ENCODE data around the gene SATB1. TPM values are rescaled to one million over a fixed set of nuclear protein-coding genes. Genes with fewer than 3 reads are reported as not detected.
"Not testable (repeated sequence)": the region's sequence is repeated elsewhere in the genome, so short reads cannot be mapped to it uniquely, and the experiment has no call there.

The SATB1 gene
- polyA plus RNA-seq, 3 donors from 2014 or later: 42.7 to 100.0 (median 76.0) TPM

- Mint-ChIP-seq H3K4me3 (no peak overlapping the region), H3K36me3 (peaks cover 14 to 38% (median 37%) of the 10 kb centered on the region in 3 donors), H3K9me3 (no peaks in the 10 kb centered on the region), H3K4me1 (peaks cover 14 to 35% of the 10 kb centered on the region in 2 donors), H3K27me3 (ENCODE audit: low read depth in 3 of 3) (peaks cover 0 to 7% (median 0%) of the 10 kb centered on the region in 3 donors), H3K27ac (peak overlapping the region in 3 of 6 donors; percentile 39 to 71 (median 40))
- DNase-seq: no peak
Observed at GRCh38 chr3:18351823-18352744, 73.1 kb downstream of the SATB1 start.

DNA sequence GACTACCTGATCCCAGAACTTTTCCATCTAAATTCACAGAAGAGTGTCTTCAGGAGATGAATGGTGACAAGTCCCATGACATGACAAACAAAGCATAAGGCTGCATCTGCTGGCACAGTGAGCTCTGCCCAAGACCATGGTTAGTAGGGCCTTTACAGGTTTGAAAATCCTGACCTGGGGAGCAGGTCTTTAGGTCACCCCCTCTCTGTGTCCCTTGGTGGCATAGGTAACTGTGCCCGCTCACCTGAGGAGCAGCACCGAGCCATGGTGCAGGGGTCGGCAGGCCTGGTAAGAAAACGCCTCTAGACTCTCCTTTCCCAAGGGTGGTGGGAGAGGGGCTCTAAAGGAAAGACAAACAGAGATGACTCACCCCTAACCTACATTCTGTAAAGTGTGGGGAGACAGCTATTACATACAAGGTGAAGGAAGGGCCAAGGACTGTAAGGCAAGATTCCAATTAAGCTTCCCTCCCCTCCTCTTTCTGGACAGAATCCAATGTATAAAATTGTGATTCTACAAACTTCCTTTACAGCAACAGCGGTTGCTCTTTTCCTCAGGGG lies 74.0 kb downstream of the SATB1 start:
- peaks cover 14 to 38% (median 37%) of the 10 kb centered on the region in 3 donors for H3K36me3 Mint-ChIP-seq
- DNase-seq: no peak
- H3K27me3 Mint-ChIP-seq (ENCODE audit: low read depth in 3 of 3): peaks cover 0 to 7% (median 0%) of the 10 kb centered on the region in 3 donors
- H3K4me3 Mint-ChIP-seq: no peak overlapping the region
- H3K9me3 Mint-ChIP-seq: no peaks in the 10 kb centered on the region
- peak overlapping the region in 2 of 6 donors; percentile 5 to 60 for H3K27ac Mint-ChIP-seq
- peaks cover 8 to 31% of the 10 kb centered on the region in 2 donors for H3K4me1 Mint-ChIP-seq

GRCh38 chr3:18349197-18349798 lies 75.8 kb downstream of the SATB1 start:
- H3K4me1 Mint-ChIP-seq: peaks cover 0 to 20% of the 10 kb centered on the region in 2 donors
- H3K36me3 Mint-ChIP-seq: peaks cover 14 to 38% (median 37%) of the 10 kb centered on the region in 3 donors
- no peak for DNase-seq
- H3K4me3 Mint-ChIP-seq: no peak overlapping the region
- no peaks in the 10 kb centered on the region for H3K9me3 Mint-ChIP-seq
- peaks cover 0 to 2% (median under 1%) of the 10 kb centered on the region in 3 donors for H3K27me3 Mint-ChIP-seq (ENCODE audit: low read depth in 3 of 3)
- H3K27ac Mint-ChIP-seq: peak overlapping the region in 2 of 6 donors; percentile 4 to 31

DNA sequence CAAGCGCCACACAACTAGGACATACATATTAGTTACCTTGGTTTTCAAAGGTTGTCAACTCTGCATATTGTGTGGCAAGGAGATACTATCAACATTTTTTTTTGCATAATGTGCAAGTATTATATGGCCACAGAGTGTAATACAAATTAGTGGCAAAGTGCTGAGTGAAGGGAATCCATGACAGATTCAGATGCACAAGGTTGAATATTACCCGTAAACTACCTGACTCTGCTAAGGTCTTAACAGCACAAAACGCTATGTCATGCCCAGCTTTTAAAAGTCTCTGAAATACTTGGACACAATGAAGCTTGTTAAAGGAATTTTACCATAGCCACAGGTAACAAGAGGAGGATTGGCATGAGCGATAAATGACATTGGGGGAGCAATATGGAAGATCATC lies 79.0 kb downstream of the SATB1 start:
- no peak overlapping the region for H3K27ac Mint-ChIP-seq
- no peak for DNase-seq
- no peak overlapping the region for H3K4me3 Mint-ChIP-seq
- peaks cover 0 to 3% (median 0%) of the 10 kb centered on the region in 3 donors for H3K27me3 Mint-ChIP-seq (ENCODE audit: low read depth in 3 of 3)
- peaks cover 0 to 12% of the 10 kb centered on the region in 2 donors for H3K4me1 Mint-ChIP-seq
- H3K9me3 Mint-ChIP-seq: no peaks in the 10 kb centered on the region
- peaks cover 14 to 23% (median 23%) of the 10 kb centered on the region in 3 donors for H3K36me3 Mint-ChIP-seq

DNA sequence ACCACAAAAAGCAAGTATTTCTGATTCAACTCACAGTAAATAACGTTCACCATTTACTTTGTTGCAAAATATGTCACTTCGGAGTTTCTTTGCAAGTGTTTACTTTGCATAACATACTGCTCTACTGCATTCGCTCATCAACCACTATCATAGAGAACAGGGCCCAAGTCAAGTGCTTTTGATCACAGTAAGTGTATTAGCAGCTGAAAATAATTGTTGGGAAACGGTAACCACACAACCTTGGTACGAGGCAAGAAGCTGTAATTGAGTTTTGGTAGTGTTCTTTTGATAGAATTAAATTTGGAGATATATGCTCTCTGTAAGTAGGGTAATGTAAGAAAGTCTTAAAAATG lies 80.1 kb downstream of the SATB1 start:
- DNase-seq: no peak
- Mint-ChIP-seq H3K27me3 (ENCODE audit: low read depth in 3 of 3) (peaks cover 0 to 3% (median 3%) of the 10 kb centered on the region in 3 donors), H3K36me3 (peaks cover 14 to 19% (median 17%) of the 10 kb centered on the region in 3 donors), H3K4me3 (no peak overlapping the region), H3K9me3 (no peaks in the 10 kb centered on the region), H3K4me1 (peaks cover 0 to 12% of the 10 kb centered on the region in 2 donors), H3K27ac (peak overlapping the region in 2 of 6 donors; percentile 41 to 62)

DNA sequence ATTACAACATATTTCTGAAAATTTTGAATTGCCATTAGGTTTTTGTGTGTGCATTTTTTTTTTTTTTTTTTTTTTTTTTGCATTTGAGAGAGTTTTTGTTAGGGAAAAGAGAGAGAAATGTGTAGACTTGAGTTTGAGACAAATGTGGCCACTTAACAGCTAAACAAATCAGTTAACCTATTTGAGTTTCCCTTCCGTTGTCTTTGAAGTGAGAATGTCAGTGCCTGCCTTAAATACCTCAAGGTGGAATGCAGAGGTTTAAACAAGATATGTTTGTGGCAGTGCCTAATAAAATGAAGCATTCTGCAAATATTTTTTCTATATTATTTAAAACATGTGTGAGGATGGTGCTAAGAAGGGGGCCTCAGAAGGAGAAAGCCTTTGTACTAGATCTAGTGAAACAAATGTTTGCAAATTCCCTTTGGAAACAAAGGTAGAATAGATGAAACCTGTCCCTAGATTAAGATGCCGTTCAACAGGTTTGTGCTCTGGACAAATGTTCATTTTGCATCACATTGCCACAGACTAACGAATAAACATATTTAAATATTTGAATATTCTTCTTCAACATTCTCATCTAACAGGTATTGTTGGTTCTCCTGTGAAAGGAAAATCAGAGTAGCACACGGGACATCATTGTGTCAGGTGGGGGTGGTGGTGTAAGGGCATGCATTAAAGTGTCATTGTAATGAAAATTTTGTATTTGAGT lies 80.7 kb downstream of the SATB1 start:
- H3K4me3 Mint-ChIP-seq: no peak overlapping the region
- peaks cover 0 to 12% of the 10 kb centered on the region in 2 donors for H3K4me1 Mint-ChIP-seq
- DNase-seq: no peak
- peak overlapping the region in 1 of 6 donors; percentile 41 for H3K27ac Mint-ChIP-seq
- peaks cover 10 to 14% (median 12%) of the 10 kb centered on the region in 3 donors for H3K36me3 Mint-ChIP-seq
- no peaks in the 10 kb centered on the region for H3K9me3 Mint-ChIP-seq
- H3K27me3 Mint-ChIP-seq (ENCODE audit: low read depth in 3 of 3): peaks cover 0 to 3% (median 3%) of the 10 kb centered on the region in 3 donors

DNA sequence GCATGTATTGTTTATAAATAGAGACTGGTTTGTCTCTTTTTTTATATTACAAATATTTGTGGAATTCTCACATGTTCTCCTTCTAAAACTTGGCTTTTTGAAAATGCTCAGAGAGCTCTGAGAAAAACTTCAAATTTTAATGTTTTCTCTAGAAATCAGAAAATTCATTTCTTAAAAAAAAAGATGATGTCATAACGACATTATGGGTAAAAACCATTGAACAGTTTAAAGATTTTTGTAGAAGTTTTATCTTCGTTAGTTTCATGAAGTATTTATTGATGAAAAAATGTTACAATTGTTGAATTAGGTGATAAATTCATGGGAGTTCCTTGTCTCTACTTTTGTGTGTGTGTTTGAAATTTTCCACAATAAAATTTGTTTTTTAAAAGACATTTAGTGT lies 81.3 kb downstream of the SATB1 start:
- Mint-ChIP-seq H3K36me3 (peaks cover 5 to 8% (median 6%) of the 10 kb centered on the region in 3 donors), H3K27ac (no peak overlapping the region), H3K9me3 (no peaks in the 10 kb centered on the region), H3K4me1 (peaks cover 0 to 12% of the 10 kb centered on the region in 2 donors), H3K27me3 (ENCODE audit: low read depth in 3 of 3) (peaks cover 0 to 3% (median 3%) of the 10 kb centered on the region in 3 donors), H3K4me3 (no peak overlapping the region)
- DNase-seq: no peak

GRCh38 chr3:18338827-18339514 lies 86.2 kb downstream of the SATB1 start:
- Mint-ChIP-seq H3K4me1 (peaks cover 0 to 5% of the 10 kb centered on the region in 2 donors), H3K27me3 (ENCODE audit: low read depth in 3 of 3) (peaks cover 0 to 9% (median 3%) of the 10 kb centered on the region in 3 donors), H3K9me3 (no peaks in the 10 kb centered on the region), H3K4me3 (no peak overlapping the region), H3K36me3 (no peaks in the 10 kb centered on the region), H3K27ac (no peak overlapping the region)
- DNase-seq: no peak

- DNase-seq: no peak
- Mint-ChIP-seq H3K27me3 (ENCODE audit: low read depth in 3 of 3) (peaks cover 0 to 9% (median 3%) of the 10 kb centered on the region in 3 donors), H3K4me3 (no peak overlapping the region), H3K9me3 (no peaks in the 10 kb centered on the region), H3K27ac (no peak overlapping the region), H3K36me3 (no peaks in the 10 kb centered on the region), H3K4me1 (peaks cover 0 to 5% of the 10 kb centered on the region in 2 donors)
Observed at GRCh38 chr3:18337231-18337630, 87.9 kb downstream of the SATB1 start.

DNA sequence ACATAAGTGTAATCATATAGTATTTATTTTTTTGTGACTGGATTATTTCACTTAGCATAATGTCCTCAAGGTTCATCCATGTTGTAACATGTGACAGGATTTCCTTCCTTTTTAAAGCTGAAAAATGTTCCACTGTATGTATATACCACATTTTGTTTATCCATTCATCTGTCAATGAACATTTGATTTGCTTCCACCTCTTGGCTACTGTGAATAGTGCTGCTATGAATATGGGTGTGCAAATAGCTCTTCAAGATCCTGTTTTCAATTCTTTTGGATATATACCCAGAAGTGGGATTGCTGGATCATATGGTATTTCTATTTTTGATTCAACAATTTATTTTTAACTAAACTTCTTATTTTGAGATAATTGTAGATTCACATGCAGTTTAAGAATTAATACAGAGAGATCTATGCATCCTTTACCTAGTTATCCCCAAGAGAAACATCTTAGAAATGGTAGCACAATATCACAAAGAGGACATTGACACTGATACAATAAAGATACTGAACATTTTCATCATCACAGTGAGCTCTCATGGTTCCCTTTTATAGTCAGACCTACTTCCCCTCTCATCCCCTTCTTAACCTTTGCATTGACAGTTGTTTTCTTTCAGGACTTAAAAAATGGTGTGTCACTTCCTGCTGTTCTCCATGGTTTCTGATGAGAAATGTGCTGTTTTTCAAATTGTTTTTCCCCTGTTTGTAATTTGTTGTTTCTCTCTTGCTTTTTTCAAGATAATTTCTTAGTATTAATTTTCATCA lies 90.1 kb downstream of the SATB1 start:
- Mint-ChIP-seq H3K36me3 (no peaks in the 10 kb centered on the region), H3K9me3 (peaks cover 0 to 6% (median 0%) of the 10 kb centered on the region in 6 donors), H3K4me3 (no peak overlapping the region), H3K4me1 (peaks cover 0 to 5% of the 10 kb centered on the region in 2 donors), H3K27me3 (ENCODE audit: low read depth in 3 of 3) (peaks cover 0 to 8% (median 2%) of the 10 kb centered on the region in 3 donors), H3K27ac (no peak overlapping the region)
- DNase-seq: no peak

DNA sequence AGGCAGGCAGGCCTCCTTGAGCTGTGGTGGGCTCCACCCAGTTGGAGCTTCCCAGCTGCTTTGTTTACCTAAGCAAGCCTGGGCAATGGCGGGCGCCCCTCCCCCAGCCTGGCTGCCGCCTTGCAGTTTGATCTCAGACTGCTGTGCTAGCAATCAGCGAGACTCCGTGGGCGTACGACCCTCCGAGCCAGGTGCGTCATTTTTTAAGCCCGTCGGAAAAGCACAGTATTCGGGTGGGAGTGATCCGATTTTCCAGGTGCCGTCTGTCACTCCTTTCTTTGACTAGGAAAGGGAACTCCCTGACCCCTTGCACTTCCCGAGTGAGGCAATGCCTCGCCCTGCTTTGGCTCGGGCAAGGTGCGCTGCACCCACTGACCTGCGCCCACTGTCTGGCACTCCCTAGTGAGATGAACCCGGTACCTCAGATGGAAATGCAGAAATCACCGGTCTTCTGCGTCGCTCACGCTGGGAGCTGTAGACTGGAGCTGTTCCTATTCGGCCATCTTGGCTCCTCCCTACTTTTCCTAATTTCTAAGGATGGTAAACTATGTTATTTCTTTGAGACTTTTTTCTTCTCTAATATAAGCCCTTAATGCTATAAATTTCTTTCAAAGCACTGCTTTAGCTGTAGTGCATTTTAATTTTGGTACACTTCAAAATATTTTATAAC lies 94.2 kb downstream of the SATB1 start:
- H3K27me3 Mint-ChIP-seq (ENCODE audit: low read depth in 3 of 3); H3K36me3 Mint-ChIP-seq; H3K27ac Mint-ChIP-seq; H3K9me3 Mint-ChIP-seq; H3K4me1 Mint-ChIP-seq; H3K4me3 Mint-ChIP-seq; DNase-seq: not testable (repeated sequence)

DNA sequence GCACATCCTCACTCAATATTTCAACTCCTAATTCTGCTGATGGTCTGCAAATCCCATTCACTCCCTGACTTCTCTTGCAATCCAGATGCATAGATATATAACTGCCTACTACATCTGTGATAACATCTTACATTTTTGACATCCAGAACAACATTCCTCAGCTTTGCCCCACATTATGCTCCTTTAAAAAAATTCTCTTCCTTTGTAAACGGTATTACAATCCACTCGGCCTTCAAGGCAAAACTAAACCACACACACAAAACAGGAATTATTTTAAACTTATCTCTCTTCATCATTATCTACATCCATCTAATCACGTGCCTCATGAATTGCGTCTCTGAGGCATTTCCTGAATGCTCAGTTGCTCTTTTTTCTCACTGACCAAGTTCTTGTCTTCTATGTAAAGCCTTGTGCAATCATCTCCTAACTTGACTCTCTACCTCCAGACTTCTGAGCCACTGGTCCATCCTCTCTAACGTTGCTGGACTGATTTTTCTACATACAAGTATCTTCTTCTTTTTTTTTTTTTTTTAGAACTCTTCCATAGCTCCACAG lies 117.0 kb downstream of the SATB1 start:
- Mint-ChIP-seq H3K4me1 (no peaks in the 10 kb centered on the region), H3K27ac (no peak overlapping the region), H3K9me3 (no peaks in the 10 kb centered on the region), H3K27me3 (ENCODE audit: low read depth in 3 of 3) (no peaks in the 10 kb centered on the region), H3K4me3 (no peak overlapping the region), H3K36me3 (no peaks in the 10 kb centered on the region)
- no peak for DNase-seq
